HAP-1 (cell line): Measurements from ENCODE around the gene RAD51D.
"Not testable (repeated sequence)": the region's sequence is repeated elsewhere in the genome, so short reads cannot be mapped to it uniquely, and the experiment has no call there.

ENCODE experiments used
- DNase-seq, 2 experiments: peaks; one replicate each; pipeline ENCODE4 v3.0.0-alpha.2; 2016 to 2020; ENCODE audit warnings: low spot score in 2 of 2
- H3K27me3 ChIP-seq: fragments of 250-450 bp; sonication (Bioruptor Pico); 2 replicates; pipeline ENCODE4 v1.5.1; 2020; ENCODE audit warnings: low read depth, mild to moderate bottlenecking, moderate library complexity
- H3K36me3 ChIP-seq: fragments of 250-450 bp; sonication (Bioruptor Pico); replicated peaks from 2 replicates; pipeline ENCODE4 v1.5.1; 2020; ENCODE audit warnings: mild to moderate bottlenecking
- H3K4me1 ChIP-seq: fragments of 250-450 bp; sonication (Bioruptor Pico); 2 replicates; pipeline ENCODE4 v1.5.1; 2020; ENCODE audit warnings: mild to moderate bottlenecking
- H3K4me3 ChIP-seq: fragments of 250-450 bp; sonication (Bioruptor Pico); 2 replicates; pipeline ENCODE4 v1.5.1; 2020; ENCODE audit warnings: mild to moderate bottlenecking, moderate library complexity
- H3K9me3 ChIP-seq: fragments of 250-450 bp; sonication (Bioruptor Pico); 2 replicates; pipeline ENCODE4 v1.5.1; 2020; ENCODE audit warnings: mild to moderate bottlenecking, moderate library complexity
- in situ Hi-C: fragments of 300-500 bp; cut with MboI; formaldehyde crosslinking; loops from 3 replicates; pipeline ENCODE4 v1.14.3; 2020; ENCODE audit warnings: low sequenced_read_pairs, inconsistent platforms, mixed read lengths

Gene RAD51D

GRCh38 chr17:35062308-35062707 lies 57.4 kb downstream of the RAD51D start:
- H3K4me1 ChIP-seq = peaks cover 5% of the 10 kb centered on the region; the same call in 1 of the 2 replicates
- H3K36me3 ChIP-seq = no peaks in the 10 kb centered on the region
- no peak for DNase-seq
- no peaks in the 10 kb centered on the region for H3K9me3 ChIP-seq
- H3K27me3 ChIP-seq = no peaks in the 10 kb centered on the region
- H3K4me3 ChIP-seq = no peak overlapping the region
- in situ Hi-C loops = no loop called here

GRCh38 chr17:35057332-35057915 lies 62.2 kb downstream of the RAD51D start:
- in situ Hi-C loops = no loop called here
- no peaks in the 10 kb centered on the region for H3K36me3 ChIP-seq
- H3K4me1 ChIP-seq = peaks cover 7% of the 10 kb centered on the region; the same call in 1 of the 2 replicates
- H3K9me3 ChIP-seq = no peaks in the 10 kb centered on the region
- no peaks in the 10 kb centered on the region for H3K27me3 ChIP-seq
- DNase-seq = no peak
- H3K4me3 ChIP-seq = no peak overlapping the region

- no peak overlapping the region for H3K4me3 ChIP-seq
- in situ Hi-C loops = no loop called here
- no peaks in the 10 kb centered on the region for H3K36me3 ChIP-seq
- DNase-seq = peak in 1 of 2 experiments; percentile 16
- H3K27me3 ChIP-seq = no peaks in the 10 kb centered on the region
- no peaks in the 10 kb centered on the region for H3K9me3 ChIP-seq
- H3K4me1 ChIP-seq = peaks cover 7% of the 10 kb centered on the region; the same call in 1 of the 2 replicates
Observed at GRCh38 chr17:35056013-35056412, 63.6 kb downstream of the RAD51D start.

GRCh38 chr17:35053204-35053603 lies 66.5 kb downstream of the RAD51D start:
- Histone ChIP-seq H3K27me3 (no peaks in the 10 kb centered on the region), H3K4me3 (no peak overlapping the region), H3K9me3 (no peaks in the 10 kb centered on the region), H3K4me1 (peaks cover 7% of the 10 kb centered on the region; the same call in 1 of the 2 replicates), H3K36me3 (no peaks in the 10 kb centered on the region)
- DNase-seq = no peak
- in situ Hi-C loops = no loop called here

- Histone ChIP-seq H3K4me1 (peaks cover 7% of the 10 kb centered on the region; the same call in 1 of the 2 replicates), H3K4me3 (no peak overlapping the region), H3K36me3 (no peaks in the 10 kb centered on the region), H3K9me3 (no peaks in the 10 kb centered on the region), H3K27me3 (no peaks in the 10 kb centered on the region)
- in situ Hi-C loops = no loop called here
- no peak for DNase-seq
Observed at GRCh38 chr17:35052780-35053179, 66.9 kb downstream of the RAD51D start.

GRCh38 chr17:35052241-35052610 lies 67.4 kb downstream of the RAD51D start:
- no peak for DNase-seq
- Histone ChIP-seq H3K4me1 (peaks cover 10% of the 10 kb centered on the region), H3K4me3 (no peak overlapping the region), H3K36me3 (no peaks in the 10 kb centered on the region), H3K27me3 (no peaks in the 10 kb centered on the region), H3K9me3 (no peaks in the 10 kb centered on the region)
- in situ Hi-C loops = no loop called here

- DNase-seq = no peak
- in situ Hi-C loops = no loop called here
- H3K4me3 ChIP-seq = no peak overlapping the region
- no peaks in the 10 kb centered on the region for H3K36me3 ChIP-seq
- H3K4me1 ChIP-seq = peaks cover 15% of the 10 kb centered on the region
- H3K27me3 ChIP-seq = no peaks in the 10 kb centered on the region
- H3K9me3 ChIP-seq = no peaks in the 10 kb centered on the region
Observed at GRCh38 chr17:35051579-35052240, 68.0 kb downstream of the RAD51D start.

GRCh38 chr17:35051183-35051578 lies 68.5 kb downstream of the RAD51D start:
- no peak for DNase-seq
- H3K4me3 ChIP-seq = no peak overlapping the region
- no peaks in the 10 kb centered on the region for H3K27me3 ChIP-seq
- in situ Hi-C loops = no loop called here
- H3K9me3 ChIP-seq = no peaks in the 10 kb centered on the region
- peaks cover 17% of the 10 kb centered on the region for H3K4me1 ChIP-seq
- H3K36me3 ChIP-seq = no peaks in the 10 kb centered on the region

GRCh38 chr17:35050170-35050569 lies 69.5 kb downstream of the RAD51D start:
- in situ Hi-C loops = no loop called here
- H3K4me1 ChIP-seq = peaks cover 17% of the 10 kb centered on the region
- H3K4me3 ChIP-seq = no peak overlapping the region
- H3K9me3 ChIP-seq = no peaks in the 10 kb centered on the region
- no peaks in the 10 kb centered on the region for H3K27me3 ChIP-seq
- DNase-seq = no peak
- H3K36me3 ChIP-seq = no peaks in the 10 kb centered on the region

- H3K4me3 ChIP-seq = no peak overlapping the region
- H3K27me3 ChIP-seq = no peaks in the 10 kb centered on the region
- peaks cover 16% of the 10 kb centered on the region for H3K4me1 ChIP-seq
- DNase-seq = no peak
- in situ Hi-C loops = no loop called here
- H3K36me3 ChIP-seq = no peaks in the 10 kb centered on the region
- H3K9me3 ChIP-seq = no peaks in the 10 kb centered on the region
Observed at GRCh38 chr17:35048685-35049379, 70.8 kb downstream of the RAD51D start.

- Histone ChIP-seq H3K27me3 (no peaks in the 10 kb centered on the region), H3K36me3 (no peaks in the 10 kb centered on the region), H3K4me1 (peaks cover 10% of the 10 kb centered on the region), H3K9me3 (no peaks in the 10 kb centered on the region), H3K4me3 (no peak overlapping the region)
- in situ Hi-C loops = no loop called here
- peak; percentile 29 to 41 for DNase-seq
Observed at GRCh38 chr17:35046740-35047283, 72.8 kb downstream of the RAD51D start.

- no peak for DNase-seq
- Histone ChIP-seq H3K36me3 (no peaks in the 10 kb centered on the region), H3K4me3 (no peak overlapping the region), H3K4me1 (peaks cover 10% of the 10 kb centered on the region), H3K27me3 (no peaks in the 10 kb centered on the region), H3K9me3 (no peaks in the 10 kb centered on the region)
- in situ Hi-C loops = no loop called here
Observed at GRCh38 chr17:35046245-35046644, 73.4 kb downstream of the RAD51D start.

GRCh38 chr17:35045458-35045979 lies 74.1 kb downstream of the RAD51D start:
- H3K9me3 ChIP-seq, DNase-seq, H3K36me3 ChIP-seq, in situ Hi-C loops, H3K4me3 ChIP-seq, H3K27me3 ChIP-seq: not testable (repeated sequence)
- H3K4me1 ChIP-seq = peaks cover 10% of the 10 kb centered on the region

GRCh38 chr17:35044181-35044580 lies 75.5 kb downstream of the RAD51D start:
- in situ Hi-C loops = no loop called here
- H3K4me1 ChIP-seq = peaks cover 10% of the 10 kb centered on the region

More at GRCh38 chr17:35044181-35044580, 75.5 kb downstream of the RAD51D start:
- no peak for DNase-seq
- no peaks in the 10 kb centered on the region for H3K36me3 ChIP-seq
- no peaks in the 10 kb centered on the region for H3K27me3 ChIP-seq
- no peaks in the 10 kb centered on the region for H3K9me3 ChIP-seq
- no peak overlapping the region for H3K4me3 ChIP-seq
